C4-2B (cell line): ENCODE measurements around the gene ESRRG.

Experiments used
- H3K27ac ChIP-seq: fragments of 450-650 bp; 2 replicates; pipeline ENCODE4 v1.5.1; 2017
- CTCF ChIP-seq: fragments of 450-650 bp; conservative IDR thresholded peaks from 2 replicates; pipeline ENCODE4 v1.5.1; 2017; ENCODE audit warnings: mild to moderate bottlenecking
- ZFX ChIP-seq: fragments of 450-650 bp; IDR thresholded peaks from 2 replicates; pipeline ENCODE4 v1.6.1; 2017

The ESRRG gene

GRCh38 chr1:216485042-216485441 lies 238.2 kb downstream of the ESRRG start:
- TF ChIP-seq ZFX: no peak
- no peak for TF ChIP-seq CTCF
- H3K27ac ChIP-seq: no peak overlapping the region

GRCh38 chr1:216483672-216484401 lies 239.4 kb downstream of the ESRRG start:
- TF ChIP-seq ZFX (no peak), CTCF (no peak)
- H3K27ac ChIP-seq: no peak overlapping the region

- TF ChIP-seq ZFX (no peak), CTCF (no peak)
These were observed 240.6 kb downstream of the ESRRG start for GRCh38 chr1:216482620-216483019.

GRCh38 chr1:216478238-216478637 lies 245.0 kb downstream of the ESRRG start:
- TF ChIP-seq CTCF (no peak), ZFX (no peak)
- no peak overlapping the region for H3K27ac ChIP-seq

More at GRCh38 chr1:216482620-216483019, 240.6 kb downstream of the ESRRG start:
- no peak overlapping the region for H3K27ac ChIP-seq

GRCh38 chr1:216476341-216476740 lies 246.9 kb downstream of the ESRRG start:
- H3K27ac ChIP-seq: no peak overlapping the region
- TF ChIP-seq CTCF (no peak), ZFX (no peak)

GRCh38 chr1:216475659-216476276 lies 247.5 kb downstream of the ESRRG start:
- H3K27ac ChIP-seq: no peak overlapping the region
- no peak for TF ChIP-seq ZFX
- no peak for TF ChIP-seq CTCF

- TF ChIP-seq ZFX (no peak), CTCF (no peak)
- no peak overlapping the region for H3K27ac ChIP-seq
These were observed 256.9 kb downstream of the ESRRG start for GRCh38 chr1:216466162-216466801.
